B cell (primary cell): ENCODE data around the gene SPHK2. TPM values are rescaled to one million over a fixed set of nuclear protein-coding genes. Genes with fewer than 3 reads are reported as not detected.

ENCODE experiments used
- ATAC-seq: fragments of 200-7000 bp; cut with Tn5 transposase; one replicate; pipeline ENCODE4 v1.10.0; 2021; ENCODE audit warnings: low read depth, mild to moderate bottlenecking, moderate number of reproducible peaks, moderate library complexity
- CTCF ChIA-PET: fragments of 350-600 bp; sonication (Branson Sonifier 250); formaldehyde crosslinking; loops from one replicate; lab custom pipeline; 2021; ENCODE audit warnings: antibody characterized with exemption, inconsistent platforms; lab: Charles Lee
- POLR2A ChIA-PET: fragments of 350-600 bp; sonication (Branson Sonifier 250); formaldehyde crosslinking; loops from one replicate; lab custom pipeline; 2021; ENCODE audit warnings: antibody characterized with exemption; lab: Charles Lee
- DNase-seq: peaks from one replicate; pipeline ENCODE4 v3.0.0; 2013
- H2AFZ ChIP-seq: 2 replicates; pipeline ENCODE4 v1.6.1; 2012; ENCODE audit warnings: mild to moderate bottlenecking, low read depth, low read length; ENCODE audit not compliant: insufficient read depth, poor library complexity, severe bottlenecking
- H3K27ac ChIP-seq, 2 donors: 1 replicate in 1 of 2; 2 replicates in 1 of 2; pipeline ENCODE4 v1.5.1; 2012 to 2013; ENCODE audit warnings: low read length in 2 of 2, mild to moderate bottlenecking in 2 of 2, moderate library complexity in 1 of 2
- H3K27me3 ChIP-seq, 4 experiments: fragments of 200-600 bp in 1 of 4; sonication (generic) in 1 of 4; replicated peaks in 1 of 4; 1 replicate in 2 of 4; 2 replicates in 2 of 4; pipeline versions ENCODE4 v1.6.1 to v1.7.0; 2013 to 2016; ENCODE audit warnings: low read length in 3 of 4, mild to moderate bottlenecking in 2 of 4, mixed read lengths in 1 of 4, moderate library complexity in 1 of 4; ENCODE audit not compliant: insufficient read depth in 4 of 4, control insufficient read depth in 3 of 4; ENCODE audit errors: control extremely low read depth in 1 of 4
- H3K36me3 ChIP-seq, 2 experiments: replicated peaks in 1 of 2; 1 replicate in 1 of 2; 2 replicates in 1 of 2; pipeline versions ENCODE4 v1.6.1 to v1.7.1; 2013; ENCODE audit warnings: low read length in 1 of 2; ENCODE audit not compliant: insufficient read depth in 2 of 2, control insufficient read depth in 1 of 2; ENCODE audit errors: control extremely low read depth in 1 of 2, extremely low read depth in 1 of 2
- H3K4me1 ChIP-seq, 2 donors: fragments of 200-600 bp in 1 of 2; sonication (generic) in 1 of 2; 1 replicate in 1 of 2; 2 replicates in 1 of 2; pipeline versions ENCODE4 v1.5.1 to v1.6.1; 2013 to 2017; ENCODE audit warnings: low read length in 2 of 2; ENCODE audit not compliant: control insufficient read depth in 2 of 2, insufficient read depth in 2 of 2
- H3K4me2 ChIP-seq: replicated peaks from 2 replicates; pipeline ENCODE3; 2012; ENCODE audit warnings: mild to moderate bottlenecking, low read depth, low read length; ENCODE audit not compliant: poor library complexity, severe bottlenecking
- H3K4me3 ChIP-seq, 5 experiments: fragments of 200-600 bp in 1 of 5; sonication (generic) in 1 of 5; 1 replicate in 3 of 5; 2 replicates in 2 of 5; pipeline versions ENCODE4 v1.5.1 to v1.7.0; 2011 to 2016; ENCODE audit warnings: low read length in 4 of 5, mild to moderate bottlenecking in 4 of 5, low read depth in 2 of 5, control low read depth in 1 of 5, moderate library complexity in 1 of 5; ENCODE audit not compliant: insufficient read depth in 1 of 5; ENCODE audit errors: control extremely low read depth in 1 of 5, extremely low read depth in 1 of 5
- H3K79me2 ChIP-seq: fragments of 200-600 bp; sonication (generic); one replicate; pipeline ENCODE4 v1.6.0; 2016; ENCODE audit warnings: low read length; ENCODE audit not compliant: control insufficient read depth, insufficient read depth
- H3K9ac ChIP-seq: fragments of 200-600 bp; sonication (generic); 2 replicates; pipeline ENCODE4 v1.6.1; 2017; ENCODE audit warnings: mild to moderate bottlenecking, low read length, moderate library complexity
- H3K9me3 ChIP-seq, 3 donors: one replicate each; pipeline versions ENCODE4 v1.6.1 to v1.7.1; 2013; ENCODE audit warnings: low read length in 2 of 3; ENCODE audit not compliant: control insufficient read depth in 2 of 3, insufficient read depth in 1 of 3; ENCODE audit errors: control extremely low read depth in 1 of 3
- H4K20me1 ChIP-seq: 2 replicates; pipeline ENCODE4 v1.6.0; 2012; ENCODE audit warnings: mild to moderate bottlenecking, low read length; ENCODE audit not compliant: insufficient read depth, control insufficient read depth, poor library complexity, severe bottlenecking
- H3K27ac Mint-ChIP-seq: one replicate; pipeline ENCODE4 v1.8.0; 2021; ENCODE audit warnings: mixed read lengths
- H3K27me3 Mint-ChIP-seq: one replicate; pipeline ENCODE4 v1.8.0; 2021; ENCODE audit warnings: mixed read lengths
- H3K4me1 Mint-ChIP-seq: one replicate; pipeline ENCODE4 v1.8.0; 2021; ENCODE audit warnings: mixed read lengths
- H3K4me3 Mint-ChIP-seq: one replicate; pipeline ENCODE4 v1.8.0; 2021; ENCODE audit warnings: mixed read lengths
- H3K9me3 Mint-ChIP-seq: one replicate; pipeline ENCODE4 v1.8.0; 2022; ENCODE audit warnings: mixed read lengths; ENCODE audit not compliant: insufficient read depth
- EZH2 ChIP-seq: IDR thresholded peaks from 2 replicates; pipeline ENCODE4 v1.6.1; 2012; ENCODE audit warnings: borderline replicate concordance, low read depth, mild to moderate bottlenecking, moderate library complexity, low read length; ENCODE audit not compliant: insufficient read depth, poor library complexity, severe bottlenecking
- WGBS: methylation state at CpG from one replicate; pipeline ENCODE4 v1.1.5; 2013; ENCODE audit warnings: missing lambda C conversion rate; ENCODE audit not compliant: insufficient coverage; 5-methylcytosine and 5-hydroxymethylcytosine counted together
- intact Hi-C: fragments of 100-400 bp; cut with micrococcal nuclease; formaldehyde crosslinking; loops from one replicate; pipeline ENCODE4 v1.10.0; 2022
- polyA plus RNA-seq: library from polyadenylated mRNA; depleted of rRNA; stranded (reverse); fragments of >200 nt; gene quantifications from 2 replicates; pipeline ENCODE4 v1.2.3, GENCODE V29; 2012
- total RNA-seq, 2 donors: library from RNA; stranded (reverse); fragments of 120-200 nt in 1 of 2; gene quantifications; 1 replicate in 1 of 2; 2 replicates in 1 of 2; pipeline versions ENCODE4 v1.2.3 to v1.2.4, GENCODE V29; 2013 to 2022
- TF ChIP-seq, protein P1 (sequence below): fragments of 200-600 bp; IDR thresholded peaks from one replicate; pipeline ENCODE4 v1.8.0; 2022; ENCODE audit warnings: antibody characterized with exemption, mild to moderate bottlenecking

SPHK2 gene
- total and polyA plus RNA-seq, 2 donors (not counting 1 experiment from before 2014, with no cell fraction given), result 17.0 to 47.3 TPM

DNA sequence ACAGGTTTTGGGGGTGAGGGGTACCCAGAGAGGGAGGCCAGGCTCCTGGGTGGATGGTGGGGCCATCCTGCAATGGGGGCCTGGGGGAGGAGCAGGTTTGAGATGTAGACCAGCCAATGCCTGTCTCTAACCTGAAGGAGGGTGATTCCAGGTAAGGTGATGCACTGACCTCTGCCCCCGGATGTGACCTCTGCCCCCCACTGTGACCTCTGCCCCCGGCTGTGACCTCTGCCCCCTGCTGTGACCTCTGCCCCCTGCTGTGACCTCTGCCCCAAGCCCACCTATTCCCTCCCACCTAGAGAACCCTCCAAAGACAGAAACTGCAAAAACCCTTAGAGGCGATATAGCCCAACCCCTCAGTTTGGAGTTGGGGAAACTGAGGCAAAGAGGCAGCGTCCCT is 23.1 kb upstream of the SPHK2 start:
- Histone ChIP-seq H3K27me3 (peaks cover 0 to 3% (median 0%) of the 10 kb centered on the region in 4 experiments), H2AFZ (no peak overlapping the region), H3K4me1 (no peaks in the 10 kb centered on the region), H3K27ac (no peak overlapping the region), H4K20me1 (no peaks in the 10 kb centered on the region), H3K4me2 (no peak overlapping the region), H3K36me3 (no peaks in the 10 kb centered on the region), H3K9me3 (no peaks in the 10 kb centered on the region), H3K4me3 (no peak overlapping the region), H3K79me2 (no peaks in the 10 kb centered on the region), H3K9ac (no peak overlapping the region)
- Mint-ChIP-seq H3K9me3 (no peaks in the 10 kb centered on the region), H3K4me1 (peaks cover 2% of the 10 kb centered on the region), H3K27me3 (peaks cover 4% of the 10 kb centered on the region), H3K4me3 (no peak overlapping the region), H3K27ac (no peak overlapping the region)
- DNase-seq (no peak), ATAC-seq (no peak)
- no peak for TF ChIP-seq EZH2
- TF ChIP-seq, protein P1, sequence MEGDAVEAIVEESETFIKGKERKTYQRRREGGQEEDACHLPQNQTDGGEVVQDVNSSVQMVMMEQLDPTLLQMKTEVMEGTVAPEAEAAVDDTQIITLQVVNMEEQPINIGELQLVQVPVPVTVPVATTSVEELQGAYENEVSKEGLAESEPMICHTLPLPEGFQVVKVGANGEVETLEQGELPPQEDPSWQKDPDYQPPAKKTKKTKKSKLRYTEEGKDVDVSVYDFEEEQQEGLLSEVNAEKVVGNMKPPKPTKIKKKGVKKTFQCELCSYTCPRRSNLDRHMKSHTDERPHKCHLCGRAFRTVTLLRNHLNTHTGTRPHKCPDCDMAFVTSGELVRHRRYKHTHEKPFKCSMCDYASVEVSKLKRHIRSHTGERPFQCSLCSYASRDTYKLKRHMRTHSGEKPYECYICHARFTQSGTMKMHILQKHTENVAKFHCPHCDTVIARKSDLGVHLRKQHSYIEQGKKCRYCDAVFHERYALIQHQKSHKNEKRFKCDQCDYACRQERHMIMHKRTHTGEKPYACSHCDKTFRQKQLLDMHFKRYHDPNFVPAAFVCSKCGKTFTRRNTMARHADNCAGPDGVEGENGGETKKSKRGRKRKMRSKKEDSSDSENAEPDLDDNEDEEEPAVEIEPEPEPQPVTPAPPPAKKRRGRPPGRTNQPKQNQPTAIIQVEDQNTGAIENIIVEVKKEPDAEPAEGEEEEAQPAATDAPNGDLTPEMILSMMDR, result no peak
- 88% methylated on average over 2 of the region's 4 CpGs for WGBS
- ChIA-PET POLR2A (interaction anchor here (0.7 kb wide), 2 partner anchors 20 to 142 kb away, joined by 4 read pairs; no protein-coding TSS in a partner anchor), CTCF (interaction anchor here (2.4 kb wide), 1 partner anchor 12 kb away, joined by 13 read pairs; the partner anchor contains the start of gene SPACA4)
- intact Hi-C loops, result no loop called here

DNA sequence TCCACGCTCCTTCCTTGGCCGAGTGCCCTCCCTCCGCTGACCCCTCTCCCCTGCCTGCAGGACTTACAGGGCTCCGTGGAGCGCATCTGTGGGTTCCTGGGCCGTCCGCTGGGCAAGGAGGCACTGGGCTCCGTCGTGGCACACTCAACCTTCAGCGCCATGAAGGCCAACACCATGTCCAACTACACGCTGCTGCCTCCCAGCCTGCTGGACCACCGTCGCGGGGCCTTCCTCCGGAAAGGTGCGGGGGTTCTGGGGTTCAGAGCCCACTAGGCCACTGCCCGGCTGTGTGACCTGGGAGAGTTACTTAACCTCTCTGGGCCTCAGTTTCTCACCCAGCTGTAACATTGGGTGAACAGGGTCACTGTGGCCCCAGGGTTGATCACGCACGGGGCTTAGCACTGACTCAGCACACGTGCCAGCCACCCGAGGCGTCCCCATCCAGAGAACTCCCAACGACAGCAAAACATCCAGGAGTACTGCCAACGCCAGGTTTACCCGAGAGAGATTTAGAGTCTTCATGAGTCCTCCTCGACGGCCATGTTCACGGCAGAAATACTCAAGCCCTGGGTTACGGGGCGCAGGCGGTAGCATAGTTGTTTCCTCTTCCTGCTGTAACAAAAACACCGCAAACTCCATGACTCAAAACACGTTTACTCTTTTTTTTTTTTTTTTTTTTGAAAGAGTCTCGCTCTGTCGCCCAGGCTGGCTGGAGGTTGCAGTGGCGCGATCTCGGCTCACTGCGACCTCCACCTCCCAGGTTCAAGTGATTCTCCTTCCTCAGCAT is 22.4 kb upstream of the SPHK2 start:
- Histone ChIP-seq H3K4me3 (no peak overlapping the region), H3K9me3 (no peaks in the 10 kb centered on the region), H3K27me3 (peaks cover 0 to 3% (median 0%) of the 10 kb centered on the region in 4 experiments), H3K4me1 (no peaks in the 10 kb centered on the region), H3K36me3 (no peaks in the 10 kb centered on the region), H3K79me2 (no peaks in the 10 kb centered on the region), H3K9ac (no peak overlapping the region), H4K20me1 (no peaks in the 10 kb centered on the region), H3K27ac (no peak overlapping the region), H2AFZ (peak overlapping the region; percentile 56), H3K4me2 (peak overlapping the region; percentile 42)
- CTCF ChIA-PET, result interaction anchor here (0.6 kb wide), 1 partner anchor 612 kb away, joined by 3 read pairs; no protein-coding TSS in a partner anchor
- Mint-ChIP-seq H3K27me3 (peaks cover 4% of the 10 kb centered on the region), H3K27ac (no peak overlapping the region), H3K4me3 (no peak overlapping the region), H3K9me3 (no peaks in the 10 kb centered on the region), H3K4me1 (peaks cover 2% of the 10 kb centered on the region)
- POLR2A ChIA-PET, result no interaction called here
- whole genome bisulfite sequencing, result 84% methylated on average over 31 of the region's 39 CpGs
- intact Hi-C loops, result no loop called here
- ATAC-seq, result peak; percentile 41
- TF ChIP-seq, protein P1, result no peak
- no peak for TF ChIP-seq EZH2
- DNase-seq, result peak; percentile 53
